Measurements from ENCODE around the gene SERTM2. TPM values are rescaled to one million over a fixed set of nuclear protein-coding genes. Genes with fewer than 3 reads are reported as not detected.

The SERTM2 gene
- total and polyA plus RNA-seq, 2 of the 8 experiments (the other 6 are each of a cell fraction or from before 2014, with no cell fraction given): 0.45 to 0.58 TPM

DNA sequence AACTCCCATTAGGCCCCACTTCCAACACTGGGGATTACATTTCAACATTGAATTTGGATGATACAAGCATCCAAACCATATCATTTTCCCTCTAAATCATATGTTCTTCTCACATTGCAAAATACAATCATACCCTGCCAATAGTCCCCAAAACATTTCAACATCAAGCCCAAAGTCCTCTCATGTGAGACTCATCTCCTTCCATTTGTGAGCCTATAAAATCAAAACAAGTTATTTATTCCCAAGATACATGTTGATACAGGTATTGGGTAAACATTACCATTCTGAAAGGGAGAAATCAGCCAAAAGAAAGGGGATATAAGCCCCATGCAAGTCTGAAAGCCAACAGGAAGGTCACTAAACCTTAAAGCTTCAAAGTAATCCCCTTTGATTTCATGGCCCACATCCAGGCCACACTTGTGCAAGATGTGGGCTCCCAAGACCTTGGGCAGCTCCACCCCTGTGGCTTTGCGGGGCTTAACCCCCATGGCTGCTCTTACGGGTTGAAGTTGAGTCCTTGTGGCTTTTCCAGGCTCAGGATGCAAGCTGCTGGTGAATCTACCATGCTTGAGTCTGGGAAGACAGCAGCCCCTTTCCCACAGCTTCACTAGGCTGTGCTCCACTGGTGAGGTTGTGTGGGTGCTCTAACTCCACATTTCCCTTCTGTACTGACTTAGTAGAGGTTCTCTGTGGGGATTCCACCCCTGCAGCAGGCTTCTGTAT lies 40.6 kb upstream of the SERTM2 start (continued):
- TF ChIP-seq CHD7 (IDR thresholded peaks at IDR 0.05; ENCODE audit: insufficient replicate concordance, low read length) (no peak), CBX8 (IDR thresholded peaks at IDR 0.05; ENCODE audit: borderline replicate concordance, low read depth, low read length) (no peak), JUN (IDR thresholded peaks at IDR 0.05; ENCODE audit: low read depth, low read length) (no peak), SP4 (IDR thresholded peaks at IDR 0.05; ENCODE audit: low read length) (no peak), KDM5A (IDR thresholded peaks at IDR 0.05; ENCODE audit: low read length) (no peak), SIRT6 (IDR thresholded peaks at IDR 0.05; ENCODE audit: low read length) (no peak), SUZ12 (IDR thresholded peaks at IDR 0.05; ENCODE audit: low read length) (no peak), GTF2F1 (IDR thresholded peaks at IDR 0.05; ENCODE audit: borderline replicate concordance, low read depth, low read length) (no peak), TCF12 (IDR thresholded peaks at IDR 0.05; ENCODE audit: low read depth, low read length) (no peak), RAD21 (IDR thresholded peaks at IDR 0.05 in 1 of 2, conservative IDR thresholded peaks at IDR 0.05 in 1 of 2; ENCODE audit: low read depth in 2 of 2, low read length in 2 of 2) (no peak)
